ENCODE results near the gene BABAM2.

Gene BABAM2

DNA sequence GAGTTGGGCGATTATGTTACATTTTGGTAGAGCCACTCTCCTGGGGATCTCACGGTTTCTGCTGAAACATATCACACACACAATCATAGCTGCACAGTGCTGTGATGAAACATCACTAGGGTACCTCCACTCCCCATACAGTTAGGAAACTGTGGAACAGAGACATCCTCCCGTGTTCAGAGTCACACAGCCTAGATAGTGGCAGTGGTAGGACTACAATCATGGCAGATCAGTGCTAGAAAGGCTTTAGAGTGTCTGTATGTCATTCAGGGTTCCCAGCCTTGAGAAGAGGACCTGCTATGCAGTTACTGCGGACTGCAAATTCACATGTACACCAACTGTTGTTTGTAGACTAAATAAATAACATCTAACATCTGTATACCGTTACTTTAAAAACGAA is 291.8 kb downstream of the BABAM2 start:
- DNase-seq: no peak
- in situ Hi-C loops (cut with HindIII; ENCODE audit: low pct_ligation_motif_present, low pct_unique_long_range_greater_than_20kb, low sequenced_read_pairs): no loop called here

GRCh38 chr2:28185153-28185552 is 294.6 kb downstream of the BABAM2 start:
- in situ Hi-C loops (cut with HindIII; ENCODE audit: low pct_ligation_motif_present, low pct_unique_long_range_greater_than_20kb, low sequenced_read_pairs): no loop called here
- DNase-seq: no peak

DNA sequence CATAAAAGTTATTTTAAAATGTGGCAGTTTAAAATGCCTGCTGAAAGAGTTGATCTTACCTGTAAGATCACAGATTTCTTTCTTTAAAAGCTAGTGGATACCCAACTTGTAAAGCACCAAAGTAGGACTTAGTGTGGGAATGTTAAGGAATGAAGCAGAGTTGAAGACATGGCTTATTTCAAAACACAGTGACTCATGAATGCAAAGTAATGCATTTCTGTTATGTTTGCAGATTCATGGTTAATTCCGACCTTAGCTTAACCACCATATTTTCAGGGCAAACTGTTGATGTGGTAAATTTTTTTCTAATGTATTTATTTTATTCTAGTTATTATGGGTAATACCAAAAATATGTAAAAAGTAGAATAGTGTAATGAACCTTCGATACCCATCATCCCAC is 295.4 kb downstream of the BABAM2 start:
- in situ Hi-C loops (cut with HindIII; ENCODE audit: low pct_ligation_motif_present, low pct_unique_long_range_greater_than_20kb, low sequenced_read_pairs): no loop called here
- no peak for DNase-seq

DNA sequence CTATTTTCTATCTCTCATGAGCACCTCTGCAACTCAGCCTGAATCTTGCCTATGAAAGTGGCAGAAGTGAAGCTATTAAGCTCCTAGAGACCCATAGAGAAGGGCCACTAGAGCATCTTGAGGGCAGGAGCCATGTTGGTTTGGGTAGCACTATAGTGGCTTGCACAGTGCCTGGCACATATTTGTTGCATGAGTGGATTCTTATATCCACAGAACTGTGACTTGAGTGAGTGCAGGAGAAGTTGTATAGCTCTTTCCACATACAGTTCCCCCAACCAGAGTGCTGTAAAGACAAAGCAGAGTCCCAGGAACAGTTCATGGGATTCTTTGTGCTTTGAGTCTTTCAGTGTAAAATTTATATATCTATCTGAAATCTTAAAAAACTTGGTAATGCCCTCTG is 296.7 kb downstream of the BABAM2 start:
- in situ Hi-C loops (cut with HindIII; ENCODE audit: low pct_ligation_motif_present, low pct_unique_long_range_greater_than_20kb, low sequenced_read_pairs): no loop called here
- no peak for DNase-seq

DNA sequence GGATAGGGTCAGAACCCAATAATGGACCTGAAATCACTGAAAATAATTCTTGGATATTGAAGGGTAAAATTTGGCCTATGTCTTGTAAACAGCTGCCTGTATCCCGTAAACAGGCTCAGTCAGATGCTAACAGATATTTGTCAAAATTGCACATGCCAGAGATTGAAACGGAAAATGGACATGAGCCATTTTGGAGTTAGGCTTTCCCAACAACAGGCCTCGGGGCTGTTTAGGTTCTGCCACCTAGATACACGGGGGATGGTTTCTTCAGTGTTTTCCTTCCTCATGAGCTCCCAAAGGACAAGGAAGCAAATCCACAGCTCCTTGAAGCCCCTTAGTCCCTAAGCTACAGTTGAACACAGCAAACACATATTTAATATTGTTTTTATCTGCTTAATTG is 297.9 kb downstream of the BABAM2 start:
- no peak for DNase-seq
- in situ Hi-C loops (cut with HindIII; ENCODE audit: low pct_ligation_motif_present, low pct_unique_long_range_greater_than_20kb, low sequenced_read_pairs): no loop called here

- in situ Hi-C loops (cut with HindIII; ENCODE audit: low pct_ligation_motif_present, low pct_unique_long_range_greater_than_20kb, low sequenced_read_pairs): no loop called here
- DNase-seq: no peak
These were observed 303.3 kb downstream of the BABAM2 start for GRCh38 chr2:28193630-28194403.

- in situ Hi-C loops (cut with HindIII; ENCODE audit: low pct_ligation_motif_present, low pct_unique_long_range_greater_than_20kb, low sequenced_read_pairs): no loop called here
These were observed 309.6 kb downstream of the BABAM2 start for GRCh38 chr2:28199995-28200679.

DNA sequence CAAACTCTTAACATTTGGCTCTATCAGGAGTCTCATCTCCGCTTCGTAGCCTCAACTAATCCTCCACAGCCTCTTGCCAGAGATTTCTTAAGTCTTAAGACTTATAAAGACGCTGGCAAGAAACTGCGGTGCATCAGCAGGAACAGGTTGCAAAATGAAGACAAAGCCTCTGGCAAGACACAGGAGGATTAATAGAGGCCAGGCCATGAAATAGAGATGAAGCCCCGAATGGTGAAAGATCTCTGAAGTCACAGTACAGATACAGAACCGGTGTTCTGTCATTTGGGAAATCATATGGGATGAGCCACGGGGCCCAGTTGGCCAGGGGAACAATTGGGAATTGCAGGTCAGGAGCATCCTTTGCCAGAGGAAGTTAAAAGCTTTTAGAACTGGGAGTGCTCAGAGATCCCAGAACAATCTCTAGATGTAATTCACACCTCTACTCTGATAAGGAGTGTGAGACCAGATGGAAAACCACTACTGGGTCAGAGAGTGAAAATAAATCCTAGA is 311.2 kb downstream of the BABAM2 start:
- in situ Hi-C loops (cut with HindIII; ENCODE audit: low pct_ligation_motif_present, low pct_unique_long_range_greater_than_20kb, low sequenced_read_pairs): no loop called here
- DNase-seq: no peak

More at GRCh38 chr2:28199995-28200679, 309.6 kb downstream of the BABAM2 start:
- no peak for DNase-seq

DNA sequence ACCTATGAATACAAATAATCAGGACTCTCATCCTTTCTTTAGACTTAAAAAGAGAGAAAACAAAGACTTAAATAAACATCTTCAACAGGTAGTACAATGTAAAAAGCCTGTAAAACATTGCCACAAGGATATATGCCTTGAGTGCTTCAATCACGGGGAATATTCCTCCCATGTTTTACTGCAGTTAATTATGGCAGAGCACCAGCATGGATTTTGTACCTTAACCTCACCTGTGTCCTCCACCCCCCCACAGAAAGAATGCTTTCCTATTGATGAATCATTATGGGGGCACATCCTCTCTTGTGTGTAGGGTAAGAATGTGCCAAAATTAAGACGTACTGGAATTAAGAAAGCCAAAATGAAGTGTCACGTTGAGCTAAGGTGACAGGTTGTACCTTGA is 312.2 kb downstream of the BABAM2 start:
- in situ Hi-C loops (cut with HindIII; ENCODE audit: low pct_ligation_motif_present, low pct_unique_long_range_greater_than_20kb, low sequenced_read_pairs): no loop called here
- DNase-seq: no peak

- DNase-seq: no peak
- in situ Hi-C loops (cut with HindIII; ENCODE audit: low pct_ligation_motif_present, low pct_unique_long_range_greater_than_20kb, low sequenced_read_pairs): no loop called here
These were observed 316.2 kb downstream of the BABAM2 start for GRCh38 chr2:28206762-28207161.

DNA sequence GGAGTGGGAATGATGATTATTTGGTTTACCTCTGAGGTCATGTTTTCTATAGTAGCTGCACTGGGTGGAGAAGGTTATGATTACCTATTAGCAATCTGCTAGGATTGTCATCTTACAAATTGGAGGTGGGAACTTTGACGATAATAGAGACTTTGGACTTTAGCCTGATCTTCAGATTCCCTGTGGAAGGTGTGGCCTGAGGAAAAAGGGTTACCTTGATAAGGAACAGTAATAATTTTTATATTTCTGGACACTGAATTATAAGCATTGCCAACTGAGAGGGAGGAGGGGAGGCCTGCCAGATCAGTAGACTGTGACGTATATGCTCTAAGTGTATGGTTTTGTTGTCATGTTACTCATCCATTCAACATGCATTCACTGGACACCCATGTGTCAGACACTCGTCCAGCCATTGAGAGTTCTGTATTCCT is 318.7 kb downstream of the BABAM2 start:
- in situ Hi-C loops (cut with HindIII; ENCODE audit: low pct_ligation_motif_present, low pct_unique_long_range_greater_than_20kb, low sequenced_read_pairs): no loop called here
- DNase-seq: no peak

GRCh38 chr2:28209864-28210263 is 319.3 kb downstream of the BABAM2 start:
- no peak for DNase-seq
- in situ Hi-C loops (cut with HindIII; ENCODE audit: low pct_ligation_motif_present, low pct_unique_long_range_greater_than_20kb, low sequenced_read_pairs): no loop called here

DNA sequence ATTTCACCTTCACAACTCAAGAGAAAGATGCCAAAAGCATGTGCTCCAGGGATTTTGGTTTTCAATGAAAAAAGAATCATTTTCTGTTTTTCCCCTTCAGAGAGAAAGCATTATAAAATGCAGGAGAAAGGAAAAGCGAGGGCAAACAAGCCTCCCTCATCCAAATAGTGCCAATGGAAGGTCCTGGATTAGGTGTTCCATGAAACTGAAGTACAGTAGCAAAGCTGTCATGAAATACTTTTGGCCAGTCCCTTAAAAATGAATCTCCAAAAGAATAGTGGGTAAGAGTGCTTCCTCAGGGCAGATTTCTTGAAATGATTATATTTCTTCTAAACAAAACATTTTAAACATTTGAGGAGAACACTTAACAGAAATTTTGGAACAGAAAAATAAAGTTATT is 320.0 kb downstream of the BABAM2 start:
- in situ Hi-C loops (cut with HindIII; ENCODE audit: low pct_ligation_motif_present, low pct_unique_long_range_greater_than_20kb, low sequenced_read_pairs): no loop called here
- DNase-seq: no peak

DNA sequence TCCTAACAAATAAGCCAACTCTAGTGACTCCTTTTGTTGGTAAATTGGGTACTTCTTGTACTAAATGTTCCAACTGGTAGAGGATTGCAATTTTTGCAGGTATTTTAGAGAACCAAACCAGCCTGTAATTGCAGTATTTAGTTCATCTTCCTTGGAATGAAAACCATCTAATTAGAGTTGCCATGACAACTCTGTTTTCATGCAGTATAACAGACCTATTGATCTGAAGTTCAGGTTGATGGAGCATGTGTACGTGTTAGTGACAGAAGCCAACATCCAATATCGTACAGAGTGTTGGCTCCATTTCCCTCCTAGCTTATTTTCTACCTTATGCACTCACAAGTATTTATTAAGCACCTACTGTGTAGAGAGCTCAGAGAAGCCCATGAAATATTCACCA is 325.8 kb downstream of the BABAM2 start:
- no peak for DNase-seq
- in situ Hi-C loops (cut with HindIII; ENCODE audit: low pct_ligation_motif_present, low pct_unique_long_range_greater_than_20kb, low sequenced_read_pairs): no loop called here

DNA sequence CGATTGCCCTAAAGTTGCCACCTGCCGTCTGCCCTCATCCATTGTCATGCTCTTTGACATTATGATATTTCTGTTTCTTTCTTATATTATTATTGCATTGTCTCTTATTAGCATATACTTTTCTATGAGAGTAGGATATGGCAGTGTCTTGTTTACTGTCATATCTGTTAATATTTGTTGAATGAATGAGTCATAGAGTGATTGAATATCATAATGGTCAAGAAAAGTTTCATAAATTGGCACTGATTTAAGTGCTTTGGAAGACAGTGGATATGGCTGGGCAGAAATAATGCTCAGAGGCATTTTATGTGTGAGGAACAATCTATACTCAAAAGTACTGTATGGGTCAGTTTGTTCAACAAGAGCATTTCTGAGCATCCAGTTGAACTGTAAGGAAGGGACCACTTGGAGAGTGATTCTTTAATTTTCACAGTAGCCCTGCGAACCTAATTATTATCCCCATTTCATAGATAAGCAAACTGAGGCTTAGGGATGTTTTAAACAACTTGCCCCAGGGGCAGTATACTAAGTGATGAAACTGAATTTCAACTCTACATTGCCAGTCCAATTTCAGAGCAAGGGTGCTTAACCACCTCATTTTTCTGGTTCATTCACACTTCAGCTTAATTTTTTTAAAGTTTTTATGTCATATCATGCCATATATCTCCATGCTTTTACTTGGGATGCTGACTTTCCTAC is 326.7 kb downstream of the BABAM2 start:
- in situ Hi-C loops (cut with HindIII; ENCODE audit: low pct_ligation_motif_present, low pct_unique_long_range_greater_than_20kb, low sequenced_read_pairs): no loop called here
- no peak for DNase-seq

DNA sequence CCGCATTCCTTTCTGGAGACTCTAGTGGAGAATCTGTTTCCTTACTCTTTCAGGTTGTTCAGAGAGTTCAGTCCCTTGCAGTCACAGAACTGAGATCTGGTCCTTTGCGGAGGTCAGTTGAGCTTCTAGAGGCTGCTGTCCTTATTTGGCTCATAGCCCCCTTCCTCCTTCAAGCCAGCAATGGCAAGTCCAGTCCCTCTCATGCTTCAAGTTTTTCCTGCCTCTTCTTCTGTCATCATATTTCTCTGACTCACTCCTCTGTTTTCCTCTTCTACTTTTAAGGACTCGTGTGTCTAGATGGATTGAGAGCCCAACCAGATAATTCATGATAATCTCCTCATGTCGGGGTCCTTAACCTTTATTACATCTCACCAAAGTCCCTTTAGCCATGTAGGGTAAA is 328.6 kb downstream of the BABAM2 start:
- no peak for DNase-seq
- in situ Hi-C loops (cut with HindIII; ENCODE audit: low pct_ligation_motif_present, low pct_unique_long_range_greater_than_20kb, low sequenced_read_pairs): no loop called here

DNA sequence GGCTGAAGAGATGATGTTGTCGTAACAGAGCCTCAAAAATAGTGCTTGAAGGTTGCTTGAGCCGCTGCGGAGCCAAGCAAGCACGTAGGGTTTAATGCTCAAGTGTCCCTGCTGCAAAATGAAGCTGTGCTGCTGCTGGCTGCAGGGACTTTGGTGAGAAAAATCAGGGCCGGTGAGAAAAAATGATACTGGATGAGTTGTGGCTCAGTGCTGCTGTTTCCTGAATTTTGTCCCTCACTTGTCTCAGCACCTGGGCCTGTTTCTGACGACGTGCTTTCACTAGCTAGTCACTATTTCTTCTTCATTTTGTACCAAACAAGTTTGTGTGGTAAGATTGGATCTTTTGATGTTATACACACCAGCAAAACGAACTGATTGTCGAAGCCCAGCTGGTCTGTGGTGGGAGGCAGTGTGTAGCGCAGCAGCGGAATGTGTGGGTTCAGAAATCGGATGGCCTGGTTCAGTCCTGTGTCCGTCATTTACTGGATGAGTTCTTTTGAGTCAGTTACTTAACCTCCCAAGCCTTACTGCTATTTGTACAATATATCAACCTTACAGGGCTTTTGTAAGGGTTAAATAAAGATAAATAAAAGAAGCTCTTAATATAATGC is 329.3 kb downstream of the BABAM2 start:
- in situ Hi-C loops (cut with HindIII; ENCODE audit: low pct_ligation_motif_present, low pct_unique_long_range_greater_than_20kb, low sequenced_read_pairs): no loop called here
- DNase-seq: no peak

GRCh38 chr2:28224648-28225472 is 334.3 kb downstream of the BABAM2 start:
- in situ Hi-C loops (cut with HindIII; ENCODE audit: low pct_ligation_motif_present, low pct_unique_long_range_greater_than_20kb, low sequenced_read_pairs): no loop called here
- no peak for DNase-seq

Measured in ACHN (cell line).